Skin of body (tissue), 2 donors: ENCODE measurements around the gene FCER2. TPM values are rescaled to one million over a fixed set of nuclear protein-coding genes. Genes with fewer than 3 reads are reported as not detected.

Experiments
- DNase-seq: peaks from one replicate; lab custom pipeline; 2025; lab: John Stamatoyannopoulos, UW
- total RNA-seq: library from RNA; depleted of rRNA; stranded (reverse); fragments of >200 nt; gene quantifications from one replicate; pipeline ENCODE4 v1.2.3, GENCODE V29; 2014

FCER2 gene
- total RNA-seq, 1 donor from 2014 or later, result 0.20 TPM

GRCh38 chr19:7701049-7701653, 780 bp downstream of the FCER2 start:
- no peak for DNase-seq

DNA sequence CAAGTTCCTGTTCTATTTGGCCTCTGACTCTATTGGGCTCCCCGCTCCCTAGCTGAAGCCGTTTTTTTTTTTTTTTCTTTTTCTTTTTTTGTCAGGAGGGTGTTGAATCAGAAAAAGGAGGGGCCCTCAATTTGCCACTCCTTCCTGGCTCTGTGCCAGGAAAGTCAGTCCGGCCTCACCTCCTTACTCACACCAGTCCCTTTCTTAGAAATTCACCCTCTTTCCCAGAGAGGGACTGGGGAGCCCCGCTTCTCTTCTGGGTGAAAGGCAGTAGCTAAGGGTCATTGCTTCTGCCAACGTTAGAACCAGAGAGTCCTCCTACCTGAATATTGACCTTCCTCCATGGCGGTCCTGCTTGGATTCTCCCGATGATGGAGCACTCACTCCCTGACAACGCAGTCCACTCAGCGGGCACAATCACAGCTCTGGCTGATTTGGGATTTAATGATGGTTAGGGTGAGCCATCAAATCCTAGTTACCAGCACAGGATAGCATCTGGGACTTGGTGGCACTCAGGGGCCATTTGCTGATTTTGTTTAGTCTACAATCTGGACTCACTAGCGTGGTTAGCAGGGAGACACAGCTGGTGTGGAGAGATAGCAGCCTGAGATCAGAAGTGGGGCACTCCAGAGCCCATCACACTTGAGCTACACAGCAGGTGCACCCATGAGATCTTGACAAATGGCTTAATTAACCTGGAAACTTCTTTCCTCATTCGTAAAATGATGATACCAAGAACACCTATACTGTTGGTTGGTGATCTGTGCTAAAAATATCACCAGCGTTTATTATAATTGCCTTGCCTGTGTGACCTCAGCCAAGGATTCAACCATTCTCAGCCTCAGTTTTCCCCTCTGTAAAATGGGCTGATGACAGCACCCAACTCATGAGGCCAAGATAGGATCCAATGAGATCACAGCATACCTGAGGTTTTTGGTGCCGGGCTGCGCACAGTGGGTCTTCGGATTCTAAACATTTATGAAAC, 2.2 kb downstream of the FCER2 start:
- no peak for DNase-seq

DNA sequence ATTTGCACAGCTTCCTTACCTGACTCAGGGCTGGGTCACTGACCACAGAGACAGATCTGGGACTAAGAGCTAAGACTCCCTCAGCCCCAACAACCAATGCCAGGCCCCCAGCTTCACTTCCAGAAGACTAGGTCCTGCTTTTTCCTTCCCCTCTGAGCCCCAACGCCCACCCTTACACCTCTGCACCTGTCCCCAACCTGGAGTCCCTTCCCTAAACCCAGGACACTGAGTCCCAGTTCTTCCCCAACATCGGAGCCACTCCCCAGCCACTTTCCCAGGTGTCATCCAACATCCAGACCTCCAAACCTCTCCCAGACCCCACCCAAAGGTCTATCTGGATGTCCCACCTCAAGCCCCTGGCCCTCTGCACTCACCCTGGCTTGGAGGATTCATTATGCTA, 2.9 kb downstream of the FCER2 start:
- no peak for DNase-seq

GRCh38 chr19:7698583-7698982, 3.3 kb downstream of the FCER2 start:
- no peak for DNase-seq

GRCh38 chr19:7697721-7698287, 4.1 kb downstream of the FCER2 start:
- DNase-seq, result no peak

DNA sequence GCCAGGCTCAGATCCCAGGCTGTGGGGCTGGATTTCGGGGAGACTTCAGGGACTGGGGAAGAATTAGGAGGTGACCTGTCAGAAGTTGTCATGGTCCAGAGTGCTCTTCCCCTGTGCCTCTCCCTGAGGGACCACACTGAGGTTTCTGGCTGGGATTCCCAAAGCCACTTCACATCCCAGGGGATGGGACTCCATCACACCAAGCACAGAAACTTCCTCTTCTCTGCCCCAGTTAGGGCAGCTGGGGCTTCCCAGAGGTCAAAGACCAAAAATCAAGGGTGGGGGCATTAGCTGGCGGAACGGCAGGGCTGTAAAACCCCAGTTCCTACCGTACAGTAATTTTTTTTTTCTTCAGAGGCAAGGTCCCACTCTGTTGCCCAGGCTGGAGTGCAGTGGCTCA, 7.4 kb downstream of the FCER2 start:
- DNase-seq, result no peak

DNA sequence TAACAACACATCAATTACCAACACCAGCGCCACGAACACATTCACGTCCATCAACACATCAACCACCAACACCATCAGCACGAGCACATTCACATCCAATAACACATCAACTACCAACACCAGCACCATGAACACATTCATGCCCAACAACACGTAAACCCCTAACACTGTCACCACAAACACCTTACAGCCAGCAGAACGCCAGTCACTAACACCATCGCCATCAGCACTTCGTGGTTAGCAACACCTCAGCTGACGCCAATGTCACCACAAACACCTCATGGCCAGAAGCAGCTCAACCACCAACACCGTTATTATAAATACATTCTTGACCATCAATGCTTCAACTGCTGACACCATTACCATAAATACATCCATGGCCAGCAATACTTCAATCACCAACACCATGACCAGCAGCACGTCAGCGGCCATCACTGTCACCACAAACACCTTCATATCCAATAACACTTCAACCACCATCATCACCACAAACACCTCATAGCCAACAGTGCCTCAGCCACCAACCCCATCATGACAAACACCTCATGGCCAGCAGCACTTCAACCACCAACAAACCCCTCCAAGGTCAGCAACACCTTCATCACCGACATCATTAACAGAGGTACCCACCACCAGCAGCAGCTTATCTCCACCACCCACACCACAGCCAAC, 9.4 kb downstream of the FCER2 start:
- no peak for DNase-seq

DNA sequence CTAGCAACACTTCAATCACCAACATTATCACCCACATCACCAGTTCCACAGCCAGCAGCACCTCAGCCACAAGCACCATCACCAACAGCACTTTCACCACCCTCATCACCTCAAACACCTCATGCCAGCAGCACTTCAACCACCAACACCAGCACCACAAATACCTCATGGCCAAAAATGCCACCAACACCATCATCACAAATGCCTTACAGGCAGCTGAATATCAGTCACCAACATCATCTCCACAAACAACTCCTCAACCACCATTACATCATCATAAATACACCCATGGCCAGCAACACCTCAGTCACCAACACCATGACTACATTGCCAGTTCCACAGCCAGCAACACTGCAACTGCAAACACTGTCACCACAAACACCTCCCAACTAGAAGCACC, 10.4 kb downstream of the FCER2 start:
- no peak for DNase-seq

- no peak for DNase-seq
These were observed 11.1 kb downstream of the FCER2 start for GRCh38 chr19:7690779-7691258.

DNA sequence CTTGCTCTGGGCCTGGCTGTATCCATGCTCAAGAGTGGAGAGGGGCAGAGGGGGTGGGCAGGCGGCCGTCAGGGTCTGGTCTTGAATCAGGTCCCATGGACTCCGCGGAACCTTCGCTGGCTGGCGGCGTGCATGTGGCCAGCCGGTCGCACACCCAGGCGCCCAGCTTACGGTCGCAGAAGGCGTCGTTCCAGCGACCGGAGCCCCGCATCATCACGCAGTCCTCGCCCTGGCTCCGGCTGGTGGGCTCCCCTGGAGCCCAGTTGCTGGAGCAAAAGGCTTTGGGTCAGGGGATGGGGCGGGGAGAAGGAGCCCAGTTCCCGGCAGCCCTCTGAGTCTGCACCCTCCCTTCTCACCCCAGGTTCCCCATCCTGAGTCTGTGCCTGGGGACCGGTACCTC, 12.8 kb downstream of the FCER2 start:
- no peak for DNase-seq

DNA sequence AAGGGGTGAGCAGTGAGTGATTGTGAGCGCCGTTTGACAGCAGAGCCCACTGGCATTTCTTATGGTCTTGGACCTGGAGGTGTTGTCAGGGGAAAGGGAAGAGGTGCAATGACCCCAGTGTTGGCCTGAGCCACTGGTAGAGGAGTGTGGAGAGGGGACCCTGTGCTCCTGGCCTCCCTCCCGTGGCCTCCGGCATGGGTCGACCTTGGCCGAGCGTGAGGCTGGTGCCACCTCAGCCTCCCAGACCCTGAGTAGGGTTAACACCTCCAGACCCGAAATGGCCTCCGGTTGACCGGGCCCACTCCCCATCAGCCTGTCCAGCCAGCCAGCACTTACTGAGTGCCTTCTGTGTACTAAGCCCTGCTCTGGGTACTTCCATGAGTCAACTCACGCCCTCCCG, 14.8 kb downstream of the FCER2 start:
- no peak for DNase-seq

GRCh38 chr19:7685546-7686445, 16.1 kb downstream of the FCER2 start:
- no peak for DNase-seq

DNA sequence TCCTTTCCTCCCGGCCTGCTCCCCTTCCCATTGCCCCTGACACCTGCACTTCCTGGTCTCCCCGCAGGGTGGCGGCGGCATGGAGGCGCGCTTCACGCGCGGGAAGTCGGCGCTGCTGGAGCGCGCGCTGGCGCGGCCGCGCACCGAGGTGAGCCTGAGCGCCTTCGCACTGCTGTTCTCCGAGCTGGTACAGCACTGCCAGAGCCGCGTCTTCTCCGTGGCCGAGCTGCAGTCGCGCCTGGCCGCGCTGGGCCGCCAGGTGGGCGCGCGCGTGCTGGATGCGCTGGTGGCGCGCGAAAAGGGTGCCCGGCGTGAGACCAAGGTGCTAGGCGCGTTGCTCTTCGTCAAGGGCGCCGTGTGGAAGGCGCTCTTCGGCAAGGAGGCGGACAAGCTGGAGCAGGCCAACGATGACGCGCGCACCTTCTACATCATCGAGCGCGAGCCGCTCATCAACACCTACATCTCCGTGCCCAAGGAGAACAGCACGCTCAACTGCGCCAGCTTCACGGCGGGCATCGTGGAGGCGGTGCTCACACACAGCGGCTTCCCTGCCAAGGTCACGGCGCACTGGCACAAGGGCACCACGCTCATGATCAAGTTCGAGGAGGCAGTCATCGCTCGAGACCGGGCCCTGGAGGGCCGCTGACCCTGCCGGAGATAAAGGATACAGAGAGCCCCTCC, 19.6 kb downstream of the FCER2 start:
- DNase-seq, result no peak

- DNase-seq, result peak; percentile 57
These were observed 20.4 kb downstream of the FCER2 start for GRCh38 chr19:7681340-7682174.

DNA sequence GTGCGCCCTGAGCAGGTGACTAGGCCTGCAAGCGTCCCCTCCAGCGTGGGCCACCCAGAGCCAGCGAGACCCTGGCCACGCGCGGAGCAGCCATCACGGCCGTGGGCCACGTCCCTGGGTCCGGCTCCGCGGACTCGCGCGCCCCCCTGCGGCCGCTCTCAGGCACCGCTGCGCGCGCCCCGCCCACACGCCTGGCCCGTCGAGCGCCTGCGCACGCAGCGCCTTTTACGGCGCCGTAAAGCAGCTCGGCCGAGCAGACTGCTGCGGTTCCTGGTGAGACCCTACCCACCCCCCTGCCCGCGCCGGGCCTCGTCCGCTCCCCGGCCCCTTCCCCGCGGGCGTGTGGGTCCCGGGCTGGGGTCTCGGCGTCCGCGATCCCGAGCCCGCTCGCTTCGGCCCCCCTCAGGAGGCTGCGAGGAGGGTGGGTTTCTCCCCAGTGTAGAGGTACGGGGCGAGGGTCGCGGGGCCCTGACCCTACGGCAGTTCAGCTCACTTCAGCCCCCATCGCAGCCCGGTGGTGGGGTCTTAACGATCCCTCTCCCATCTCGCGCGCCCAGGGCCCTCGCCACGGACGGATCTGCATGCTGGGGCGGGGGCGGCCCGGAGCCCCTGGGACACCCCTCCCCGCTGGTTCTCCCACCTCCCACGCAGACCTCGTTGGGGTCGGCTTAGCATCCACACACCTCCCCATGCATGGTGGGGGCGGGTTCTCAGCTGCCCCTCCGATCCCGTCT, 21.2 kb downstream of the FCER2 start, which contains the start of gene TRAPPC5:
TRAPPC5 (plus strand) TSS at position 228 of the 734 bp plus-strand sequence. CDS start 1,421 bp downstream, outside the sequence.
- peak; percentile 82 for DNase-seq

DNA sequence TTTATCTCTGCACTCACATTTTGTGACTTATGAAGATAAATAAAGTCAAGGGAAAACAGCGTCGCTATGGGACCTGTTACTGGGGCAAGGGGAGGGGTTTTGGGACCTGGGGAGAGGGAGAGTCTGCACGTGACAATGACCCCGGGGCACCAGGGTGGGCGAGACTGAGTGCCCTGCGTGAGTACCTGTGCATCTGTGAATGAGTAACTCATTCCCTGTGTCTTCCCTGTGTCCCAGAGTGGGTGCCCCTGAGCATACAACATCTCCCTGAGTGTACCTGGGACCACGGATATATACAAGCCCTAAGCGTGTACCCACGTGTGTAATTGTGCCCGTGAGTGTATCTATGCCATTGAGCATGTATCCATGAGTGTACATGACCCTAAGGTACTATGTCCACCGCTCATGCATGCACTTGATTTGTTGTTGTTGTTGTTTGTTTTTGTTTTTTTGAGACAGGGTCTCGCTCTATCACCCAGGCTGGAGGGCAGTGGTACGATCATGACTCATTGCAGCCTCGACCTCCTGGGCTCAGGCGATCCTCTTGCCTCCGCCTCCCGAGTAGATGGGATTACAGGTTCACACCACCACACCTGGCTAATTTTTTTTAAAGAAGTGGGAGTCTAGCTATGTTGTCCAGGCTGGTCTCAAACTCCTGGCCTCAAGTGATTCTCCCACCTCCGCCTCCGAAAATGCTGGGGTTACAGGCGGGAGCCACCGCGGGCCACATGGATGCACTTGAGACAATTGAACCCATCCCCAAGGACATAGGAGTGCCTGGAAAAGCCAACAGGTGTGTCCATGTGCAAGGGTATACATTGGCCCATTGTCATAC, 21.9 kb downstream of the FCER2 start:
- no peak for DNase-seq

GRCh38 chr19:7678971-7679751, 22.8 kb downstream of the FCER2 start:
- no peak for DNase-seq
